Panc1 (cell line): ENCODE data around the gene PPDPF. TPM values are rescaled to one million over a fixed set of nuclear protein-coding genes. Genes with fewer than 3 reads are reported as not detected.

Experiments used
- ATAC-seq: fragments of 200-7000 bp; cut with Tn5 transposase; 2 replicates; pipeline ENCODE4 v1.9.1; 2020; ENCODE audit warnings: mild to moderate bottlenecking, moderate library complexity
- Bru-seq: library from RNA; stranded (reverse); fragments of 400-500 nt; gene quantifications from one replicate; lab custom pipeline; 2021; lab: Mats Ljungman, UMichigan
- BruChase-seq, 2 experiments: library from RNA; stranded (reverse); fragments of 400-500 nt; gene quantifications; one replicate each; lab custom pipeline; 2021; lab: Mats Ljungman, UMichigan
- BruUV-seq: library from RNA; stranded (reverse); fragments of 400-500 nt; replicated peaks from 2 replicates; lab custom pipeline; 2021; lab: Mats Ljungman, UMichigan
- CTCF ChIA-PET: fragments of 300-600 bp; sonication (Branson Sonifier 250); formaldehyde crosslinking; loops from one replicate; lab custom pipeline; 2022; ENCODE audit warnings: antibody characterized with exemption; lab: Charles Lee
- POLR2A ChIA-PET: fragments of 300-600 bp; sonication (Branson Sonifier 250); formaldehyde crosslinking; loops from one replicate; lab custom pipeline; 2022; ENCODE audit warnings: antibody characterized with exemption; lab: Charles Lee
- DNase-seq: peaks from one replicate; pipeline ENCODE4 v3.0.0-alpha.2; 2010; ENCODE audit warnings: low read depth, low spot score
- H3K27ac ChIP-seq: 2 replicates; pipeline ENCODE4 v1.5.1; 2011; ENCODE audit warnings: mild to moderate bottlenecking, low read length, inconsistent platforms
- H3K27me3 ChIP-seq: fragments of 200-500 bp; sonication (Bioruptor generic); 2 replicates; pipeline ENCODE4 v1.6.0; 2014; ENCODE audit warnings: low read length, inconsistent platforms; ENCODE audit not compliant: control insufficient read depth, insufficient read depth
- H3K36me3 ChIP-seq: fragments of 200-500 bp; sonication (Bioruptor generic); 2 replicates; pipeline ENCODE4 v1.5.1; 2014; ENCODE audit warnings: inconsistent platforms, mild to moderate bottlenecking, low read length, moderate library complexity; ENCODE audit not compliant: control insufficient read depth, insufficient read depth
- H3K4me1 ChIP-seq: 2 replicates; pipeline ENCODE4 v1.5.1; 2011; ENCODE audit warnings: inconsistent platforms, mild to moderate bottlenecking, low read length, moderate library complexity; ENCODE audit not compliant: control insufficient read depth, insufficient read depth
- H3K4me3 ChIP-seq, 2 experiments: 2 replicates each; pipeline ENCODE4 v1.5.1; 2011 to 2012; ENCODE audit warnings: low read depth in 2 of 2, low read length in 2 of 2, mild to moderate bottlenecking in 2 of 2, inconsistent platforms in 1 of 2, moderate library complexity in 1 of 2
- H3K9me3 ChIP-seq: fragments of 200-500 bp; sonication (Bioruptor generic); 2 replicates; pipeline ENCODE4 v1.5.1; 2014; ENCODE audit warnings: low read depth, mild to moderate bottlenecking, inconsistent platforms, low read length, moderate library complexity; ENCODE audit not compliant: control insufficient read depth, insufficient read depth
- POLR2AphosphoS5 ChIP-seq: IDR thresholded peaks from 2 replicates; pipeline ENCODE4 v1.6.1; 2012; ENCODE audit warnings: mild to moderate bottlenecking, low read depth, low read length, moderate library complexity
- REST ChIP-seq, 2 experiments: IDR thresholded peaks; 2 replicates each; pipeline ENCODE4 v1.6.1; 2011 to 2012; ENCODE audit warnings: low read depth in 2 of 2, control low read depth in 1 of 2, low read length in 1 of 2, mild to moderate bottlenecking in 1 of 2, moderate library complexity in 1 of 2; ENCODE audit not compliant: insufficient read depth in 1 of 2
- SIN3A ChIP-seq: IDR thresholded peaks from 2 replicates; pipeline ENCODE4 v1.6.1; 2012; ENCODE audit warnings: low read depth, mild to moderate bottlenecking, low read length, moderate library complexity, borderline replicate concordance; ENCODE audit not compliant: insufficient read depth
- TCF7L2 ChIP-seq: IDR thresholded peaks from 2 replicates; pipeline ENCODE4 v1.6.1; 2011; ENCODE audit warnings: mild to moderate bottlenecking, low read depth, low read length, inconsistent platforms
- in situ Hi-C: cut with HindIII; loops from 2 replicates; pipeline ENCODE4 v1.10.0; 2016; ENCODE audit warnings: low sequenced_read_pairs, low pct_unique_long_range_greater_than_20kb
- intact Hi-C: fragments of 100-400 bp; cut with micrococcal nuclease; formaldehyde crosslinking; loops from one replicate; pipeline ENCODE4 v1.10.0; 2022; ENCODE audit not compliant: unreplicated experiment
- long read RNA-seq: library from polyadenylated mRNA; unstranded; transcript quantifications from one replicate; pipeline ENCODE4 v2.0.0, GENCODE V29; 2021; ENCODE audit not compliant: unreplicated experiment
- polyA plus RNA-seq: library from polyadenylated mRNA; unstranded; fragments of >200 nt; gene quantifications from one replicate; pipeline ENCODE4 v1.2.1, GENCODE V29; 2012; ENCODE audit warnings: missing spikeins; ENCODE audit not compliant: insufficient read length
- total RNA-seq: library from RNA; stranded (reverse); gene quantifications from one replicate; pipeline ENCODE4 v1.2.1, GENCODE V29; 2021; ENCODE audit not compliant: unreplicated experiment
- TF ChIP-seq, protein P1 (sequence below): fragments of 450-650 bp; IDR thresholded peaks from 2 replicates; pipeline ENCODE4 v1.5.1; 2017; ENCODE audit warnings: mild to moderate bottlenecking

The PPDPF gene, protein sequence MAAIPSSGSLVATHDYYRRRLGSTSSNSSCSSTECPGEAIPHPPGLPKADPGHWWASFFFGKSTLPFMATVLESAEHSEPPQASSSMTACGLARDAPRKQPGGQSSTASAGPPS
- 241 TPM for total RNA-seq
- polyA plus RNA-seq, result 323 TPM
- Bru-seq, nascent RNA, result percentile 72 among the genes with signal in this experiment
- BruChase-seq, experiment 1, labeled RNA remaining after a 2-hour chase, result percentile 75 among the genes with signal in this experiment
- BruChase-seq, experiment 2, labeled RNA remaining after a 6-hour chase, result percentile 84 among the genes with signal in this experiment
- long read RNA-seq, transcript PPDPF-202 (4 exons, 868 nt), result major isoform, 13 of 46 reads
- long read RNA-seq, partial matches to known transcripts, result 25 of 46 reads
- long read RNA-seq, other reads (novel, unspliced or antisense), result 4 of 46 reads

- TF ChIP-seq, protein P1, sequence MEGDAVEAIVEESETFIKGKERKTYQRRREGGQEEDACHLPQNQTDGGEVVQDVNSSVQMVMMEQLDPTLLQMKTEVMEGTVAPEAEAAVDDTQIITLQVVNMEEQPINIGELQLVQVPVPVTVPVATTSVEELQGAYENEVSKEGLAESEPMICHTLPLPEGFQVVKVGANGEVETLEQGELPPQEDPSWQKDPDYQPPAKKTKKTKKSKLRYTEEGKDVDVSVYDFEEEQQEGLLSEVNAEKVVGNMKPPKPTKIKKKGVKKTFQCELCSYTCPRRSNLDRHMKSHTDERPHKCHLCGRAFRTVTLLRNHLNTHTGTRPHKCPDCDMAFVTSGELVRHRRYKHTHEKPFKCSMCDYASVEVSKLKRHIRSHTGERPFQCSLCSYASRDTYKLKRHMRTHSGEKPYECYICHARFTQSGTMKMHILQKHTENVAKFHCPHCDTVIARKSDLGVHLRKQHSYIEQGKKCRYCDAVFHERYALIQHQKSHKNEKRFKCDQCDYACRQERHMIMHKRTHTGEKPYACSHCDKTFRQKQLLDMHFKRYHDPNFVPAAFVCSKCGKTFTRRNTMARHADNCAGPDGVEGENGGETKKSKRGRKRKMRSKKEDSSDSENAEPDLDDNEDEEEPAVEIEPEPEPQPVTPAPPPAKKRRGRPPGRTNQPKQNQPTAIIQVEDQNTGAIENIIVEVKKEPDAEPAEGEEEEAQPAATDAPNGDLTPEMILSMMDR, result no peak
- peak; percentile 65 for TF ChIP-seq POLR2AphosphoS5
- intact Hi-C loops, result no loop called here
- in situ Hi-C loops, result no loop called here
- ATAC-seq, result peak; percentile 86
- POLR2A ChIA-PET, result interaction anchor here (0.6 to 1.9 kb wide), 2 partner anchors 17 to 454 kb away, joined by 5 to 12 read pairs; partner anchors contain the start of gene PTK6
- Histone ChIP-seq H3K4me1 (peaks cover 7% of the 10 kb centered on the region), H3K36me3 (peaks cover 4% of the 10 kb centered on the region; the same call in 1 of the 2 replicates), H3K4me3 (peak within 1 kb of the TSS; percentile 79 to 80), H3K9me3 (no peaks in the 10 kb centered on the region), H3K27me3 (no peaks in the 10 kb centered on the region), H3K27ac (peak within 1 kb of the TSS; percentile 80)
- no TSS peak for BruUV-seq
- no peak for DNase-seq
- CTCF ChIA-PET, result interaction anchor here (1.5 kb wide), 1 partner anchor 17 kb away, joined by 10 read pairs; the partner anchor contains the start of gene PTK6
Observed at GRCh38 chr20:63520504-63520933, at the start of gene PPDPF. TSS of gene PPDPF (plus strand) at chr20:63520765. CDS start at chr20:63521309, 544 bp downstream.

DNA sequence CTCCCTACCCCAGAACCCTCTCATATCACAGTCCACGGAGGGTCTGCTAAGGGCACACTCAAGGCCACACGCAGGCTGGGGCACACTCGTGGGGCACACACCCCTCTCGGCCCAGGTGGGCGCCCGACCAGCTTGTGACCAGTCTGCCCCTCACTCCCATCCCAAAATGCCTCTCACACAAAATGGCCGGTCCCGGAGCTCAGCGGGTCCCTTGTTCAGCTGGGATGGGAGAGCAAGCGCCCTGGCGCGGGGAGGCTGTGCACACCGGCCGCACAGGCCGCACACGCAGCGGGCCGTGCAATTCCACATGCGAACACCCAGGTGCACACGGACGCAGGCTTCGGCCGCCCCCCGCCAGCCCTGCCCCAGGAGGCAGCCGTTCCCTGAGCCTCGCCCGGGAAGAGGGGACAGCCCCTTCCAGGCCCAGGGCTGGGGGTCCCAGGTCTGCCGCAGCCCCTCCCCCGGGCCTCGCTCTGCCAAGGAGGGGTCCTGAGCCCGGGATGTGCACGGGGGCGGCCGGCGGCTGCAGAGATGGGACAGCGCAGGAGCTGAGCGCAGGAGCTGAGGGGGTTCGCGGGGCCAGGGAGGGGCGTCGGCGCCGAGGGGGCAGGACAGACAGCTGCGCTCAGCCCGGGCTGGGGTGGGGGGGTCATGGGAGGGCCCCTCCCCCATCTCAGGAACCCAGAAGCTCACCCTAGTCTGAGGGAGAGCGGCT, 49.4 kb upstream of the PPDPF start:
- ATAC-seq, result peak; percentile 20; the same call in 1 of the 2 replicates
- Histone ChIP-seq H3K4me3 (peak overlapping the region in 1 of 2 experiments; percentile 47; a peak in 3 of 4 replicates), H3K27me3 (no peaks in the 10 kb centered on the region), H3K27ac (no peak overlapping the region), H3K4me1 (peaks cover 13% of the 10 kb centered on the region), H3K36me3 (no peaks in the 10 kb centered on the region; the same call in 1 of the 2 replicates), H3K9me3 (no peaks in the 10 kb centered on the region)
- ChIA-PET POLR2A (no interaction called here), CTCF (no interaction called here)
- intact Hi-C loops, result no loop called here
- TF ChIP-seq POLR2AphosphoS5 (no peak), TCF7L2 (no peak), REST (IDR thresholded peaks at IDR 0.05; ENCODE audit: insufficient read depth in 1 of 2, low read depth in 2 of 2, low read length in 1 of 2) (no peak), SIN3A (no peak)
- TF ChIP-seq, protein P1, result no peak
- no TSS peak for BruUV-seq
- in situ Hi-C loops, result no loop called here
- no peak for DNase-seq
